ENCODE data around the gene CCDC154.
"Not testable (repeated sequence)": the region's sequence is repeated elsewhere in the genome, so short reads cannot be mapped to it uniquely, and the experiment has no call there.

The CCDC154 gene, protein sequence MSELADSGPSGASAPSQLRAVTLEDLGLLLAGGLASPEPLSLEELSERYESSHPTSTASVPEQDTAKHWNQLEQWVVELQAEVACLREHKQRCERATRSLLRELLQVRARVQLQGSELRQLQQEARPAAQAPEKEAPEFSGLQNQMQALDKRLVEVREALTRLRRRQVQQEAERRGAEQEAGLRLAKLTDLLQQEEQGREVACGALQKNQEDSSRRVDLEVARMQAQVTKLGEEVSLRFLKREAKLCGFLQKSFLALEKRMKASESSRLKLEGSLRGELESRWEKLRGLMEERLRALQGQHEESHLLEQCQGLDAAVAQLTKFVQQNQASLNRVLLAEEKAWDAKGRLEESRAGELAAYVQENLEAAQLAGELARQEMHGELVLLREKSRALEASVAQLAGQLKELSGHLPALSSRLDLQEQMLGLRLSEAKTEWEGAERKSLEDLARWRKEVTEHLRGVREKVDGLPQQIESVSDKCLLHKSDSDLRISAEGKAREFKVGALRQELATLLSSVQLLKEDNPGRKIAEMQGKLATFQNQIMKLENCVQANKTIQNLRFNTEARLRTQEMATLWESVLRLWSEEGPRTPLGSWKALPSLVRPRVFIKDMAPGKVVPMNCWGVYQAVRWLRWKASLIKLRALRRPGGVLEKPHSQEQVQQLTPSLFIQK

DNA sequence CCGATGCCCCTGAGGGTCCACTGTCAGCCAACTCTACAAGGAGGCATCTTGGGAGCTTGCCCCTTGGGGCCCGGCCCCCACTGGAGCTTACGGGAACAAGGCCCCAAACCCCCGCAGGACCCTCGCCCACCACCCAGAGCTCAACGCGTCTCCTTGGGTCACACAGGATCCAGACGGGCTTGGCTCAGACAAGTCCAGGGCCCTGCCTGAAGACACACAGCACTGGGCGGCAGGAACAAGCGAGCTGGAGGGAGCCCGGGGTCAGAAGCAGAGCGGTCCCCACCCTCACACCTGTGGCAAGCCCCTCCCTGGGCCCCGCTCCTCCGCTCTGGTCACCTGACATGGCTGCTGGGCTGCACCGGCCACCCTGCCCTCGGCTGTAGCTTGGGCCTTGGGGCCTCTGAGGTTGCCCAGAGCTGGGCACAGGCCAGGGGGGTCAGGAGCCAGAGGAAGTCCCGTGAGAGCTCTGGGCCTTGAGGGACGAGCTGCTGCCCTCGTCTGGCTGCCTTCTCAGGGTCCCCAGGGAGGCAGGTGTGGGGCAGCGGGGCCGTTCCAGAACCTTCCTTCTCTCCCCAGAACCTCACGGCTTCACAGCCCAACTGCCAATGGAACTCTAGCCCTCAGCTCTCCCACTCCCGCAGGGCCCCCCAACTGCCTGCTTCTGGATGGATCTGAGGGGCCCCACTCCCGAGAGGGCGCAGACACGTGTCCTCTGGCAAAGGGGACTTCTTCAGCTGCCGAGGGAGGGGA, at the start of gene CCDC154:
Gene CCDC154 (minus strand): TSS at position 577 of the 750 bp plus-strand sequence. CDS start 234 bp downstream, at position 343.
- DNase-seq = no peak

DNA sequence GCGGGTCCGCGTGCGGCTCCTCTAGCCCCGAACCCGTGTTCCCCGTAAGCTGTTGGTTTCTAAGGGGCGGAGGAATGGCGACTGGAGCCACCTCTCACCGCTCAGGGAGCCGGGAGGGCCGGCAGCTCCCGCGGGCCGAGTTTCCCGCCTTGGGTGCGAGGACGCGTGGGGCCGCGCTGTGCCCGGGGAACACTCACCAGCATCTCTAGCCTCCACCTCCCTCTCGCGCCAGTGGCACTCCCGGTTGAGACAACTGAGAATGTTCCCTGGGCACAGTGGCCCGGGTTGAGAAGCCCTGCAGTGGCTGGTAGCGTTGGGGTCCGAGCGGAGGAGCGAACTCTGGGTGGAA, 49.4 kb upstream of the CCDC154 start:
- peak; percentile 22 for DNase-seq

GRCh38 chr16:1492923-1493745, 48.8 kb upstream of the CCDC154 start, which contains the start of gene TELO2:
Gene TELO2 (plus strand): TSS chr16:1493360. CDS start chr16:1494282, 922 bp downstream.
- DNase-seq = peak; percentile 94

GRCh38 chr16:1492082-1492922, 47.9 kb upstream of the CCDC154 start:
- no peak for DNase-seq

DNA sequence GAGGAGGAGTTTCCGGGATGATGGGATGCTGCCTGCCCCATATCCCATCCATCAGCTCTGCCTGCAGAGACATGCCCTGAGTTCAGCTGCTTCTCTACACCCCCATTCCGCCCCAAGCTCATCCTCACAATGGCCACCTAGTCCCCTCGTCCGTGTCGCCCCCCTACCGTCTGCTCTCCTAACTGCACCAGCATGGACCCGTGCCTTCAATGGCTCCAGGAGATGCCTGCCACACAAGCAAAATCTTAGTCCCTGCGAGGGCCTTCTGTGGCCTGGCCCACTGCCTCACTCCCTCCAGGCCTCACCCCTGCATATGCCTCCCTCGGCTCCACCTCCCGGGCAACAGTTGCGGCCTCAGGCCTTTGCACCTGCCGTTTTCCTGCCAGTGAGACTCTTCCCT, 47.0 kb upstream of the CCDC154 start:
- DNase-seq = no peak

- no peak for DNase-seq
Measured at GRCh38 chr16:1489077-1489476, 44.7 kb upstream of the CCDC154 start.

DNA sequence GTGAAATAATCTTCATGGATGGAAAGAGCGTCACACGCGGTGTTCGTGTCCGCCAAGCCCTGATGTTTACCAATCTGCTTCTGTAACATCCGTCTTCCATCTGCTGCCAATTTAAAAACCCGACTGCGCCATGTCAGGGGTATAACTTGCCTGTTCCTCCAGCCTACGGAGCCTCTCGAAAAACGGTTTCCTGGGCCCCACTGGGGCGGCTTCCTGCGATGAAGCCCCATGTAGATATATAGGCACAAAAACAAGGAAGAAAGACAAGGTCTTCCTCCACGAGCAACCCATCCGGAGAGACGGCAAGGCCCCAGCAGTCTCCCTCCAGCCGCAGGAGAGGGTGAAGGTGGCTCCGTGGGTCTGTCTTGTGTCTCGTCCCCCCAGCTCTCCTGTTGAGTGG, 44.3 kb upstream of the CCDC154 start, which contains the start of gene PTX4:
Gene PTX4 (minus strand): TSS at position 326 of the 400 bp plus-strand sequence. CDS start 35 bp downstream, at position 291.
- no peak for DNase-seq

GRCh38 chr16:1488054-1488601, 43.8 kb upstream of the CCDC154 start:
- no peak for DNase-seq

DNA sequence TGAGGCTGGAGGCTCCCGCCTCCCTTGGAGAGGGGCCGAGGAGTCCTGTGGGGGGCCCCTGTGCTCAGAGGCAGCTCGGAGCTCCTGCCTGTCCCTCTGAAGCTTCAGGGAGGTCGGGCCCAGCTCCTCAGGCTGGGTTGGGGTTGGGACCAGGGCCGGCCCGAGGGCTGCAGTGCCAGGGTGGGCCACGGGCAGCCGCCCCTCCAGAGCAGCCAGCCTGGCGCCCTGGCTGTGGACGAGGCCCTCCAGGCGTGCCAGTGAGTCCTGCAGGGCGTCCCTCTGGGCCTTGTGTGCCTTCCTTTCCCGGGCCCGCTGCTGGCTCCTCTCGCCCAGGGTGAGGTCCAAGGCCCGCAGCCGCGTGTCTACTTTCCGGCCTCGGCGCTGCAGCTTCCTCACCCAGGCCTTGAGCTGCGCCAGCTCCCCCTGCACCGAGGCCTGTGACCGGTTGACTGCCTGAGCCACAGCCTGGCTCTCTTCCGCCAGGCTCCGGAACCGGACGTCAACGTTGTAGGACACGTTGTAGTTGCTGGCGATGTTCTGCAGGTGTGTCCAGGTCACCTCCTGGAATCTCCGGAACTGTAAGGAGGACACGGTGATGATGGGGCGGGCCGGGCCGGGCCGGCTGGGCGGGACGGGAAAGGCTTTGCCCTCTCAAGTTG, 43.2 kb upstream of the CCDC154 start:
- DNase-seq = no peak

- DNase-seq = no peak
Measured at GRCh38 chr16:1486551-1487390, 42.4 kb upstream of the CCDC154 start.

- no peak for DNase-seq
Measured at GRCh38 chr16:1485847-1486496, 41.6 kb upstream of the CCDC154 start.

GRCh38 chr16:1481906-1482835, 37.8 kb upstream of the CCDC154 start:
- no peak for DNase-seq

- DNase-seq = not testable (repeated sequence)
Measured at GRCh38 chr16:1478937-1479336, 34.6 kb upstream of the CCDC154 start.

DNA sequence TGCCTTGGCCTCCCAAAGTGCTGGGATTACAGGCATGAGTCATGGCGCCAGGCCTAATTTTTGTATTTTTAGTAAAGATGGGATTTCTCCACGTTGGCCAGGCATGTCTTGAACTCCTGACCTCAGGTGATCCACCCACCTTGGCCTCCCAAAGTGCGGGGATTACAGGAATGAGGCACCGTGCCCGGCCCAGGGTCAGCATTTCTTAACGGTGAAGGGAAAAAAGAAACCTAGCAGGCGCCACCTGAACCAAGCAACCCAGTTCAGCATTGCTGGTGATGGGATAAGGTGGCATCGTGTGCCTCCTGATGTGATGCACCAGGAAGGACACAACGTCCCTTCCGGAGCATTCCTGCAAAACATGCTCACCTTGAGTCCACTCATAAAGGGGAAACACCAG, 32.7 kb upstream of the CCDC154 start:
- DNase-seq = no peak

- no peak for DNase-seq
Measured at GRCh38 chr16:1475552-1476114, 31.3 kb upstream of the CCDC154 start.

- DNase-seq = peak; percentile 93
Measured at GRCh38 chr16:1474796-1475551, 30.6 kb upstream of the CCDC154 start, which contains the start of gene CLCN7. Gene CLCN7 (minus strand): TSS chr16:1475028. CDS start chr16:1474974, 54 bp downstream.

Data from activated CD4-positive, alpha-beta T cell treated with anti-CD3 and anti-CD28 coated beads, Interleukin-2, Interleukin-6, amounts not matched to agents 100 ng/mL and 50 ng/mL, durations not matched to agents 16 hours and 8 hours (primary cell).